IPS DF 6.9 (cell line): ENCODE results near the gene ADGRD1.

ENCODE experiments used
- DNase-seq: peaks from one replicate; pipeline ENCODE4 v3.0.0-alpha.2; 2013; ENCODE audit warnings: low read depth, low spot score
- H3K27ac ChIP-seq: one replicate; pipeline ENCODE4 v1.5.1; 2013; ENCODE audit warnings: low read length, control low read depth
- H3K27me3 ChIP-seq: 2 replicates; pipeline ENCODE4 v1.6.1; 2013; ENCODE audit warnings: mild to moderate bottlenecking, low read length; ENCODE audit not compliant: control insufficient read depth, insufficient read depth
- H3K36me3 ChIP-seq: 2 replicates; pipeline ENCODE4 v1.6.1; 2013; ENCODE audit warnings: low read length; ENCODE audit not compliant: control insufficient read depth, insufficient read depth
- H3K4me1 ChIP-seq: 2 replicates; pipeline ENCODE4 v1.6.1; 2013; ENCODE audit warnings: low read length; ENCODE audit not compliant: control insufficient read depth, insufficient read depth
- H3K4me3 ChIP-seq: 2 replicates; pipeline ENCODE4 v1.5.1; 2013; ENCODE audit warnings: mild to moderate bottlenecking, low read length
- H3K9me3 ChIP-seq: 2 replicates; pipeline ENCODE4 v1.6.1; 2013; ENCODE audit warnings: low read length, inconsistent platforms; ENCODE audit not compliant: control insufficient read depth, insufficient read depth
- WGBS: extraction: QIAGEN DNeasy Blood & Tissue Kit; methylation state at CpG from one replicate; pipeline ENCODE4 v1.1.7; 2013; ENCODE audit warnings: mixed read lengths, missing lambda C conversion rate; ENCODE audit not compliant: insufficient read length, insufficient coverage; 5-methylcytosine and 5-hydroxymethylcytosine counted together

Gene ADGRD1

GRCh38 chr12:130954544-130954831, 781 bp downstream of the ADGRD1 start:
- no peak overlapping the region for H3K27ac ChIP-seq
- no peaks in the 10 kb centered on the region for H3K27me3 ChIP-seq
- no peaks in the 10 kb centered on the region for H3K36me3 ChIP-seq
- DNase-seq: no peak
- H3K4me1 ChIP-seq: peaks cover 3% of the 10 kb centered on the region; the same call in 1 of the 2 replicates
- no peak overlapping the region for H3K4me3 ChIP-seq
- no peaks in the 10 kb centered on the region for H3K9me3 ChIP-seq
- no CpG with 5 or more reads among the region's 9 CpGs for WGBS

- WGBS: no CpG with 5 or more reads among the region's 11 CpGs
- H3K4me3 ChIP-seq: no peak overlapping the region
- no peaks in the 10 kb centered on the region for H3K36me3 ChIP-seq
- no peaks in the 10 kb centered on the region for H3K27me3 ChIP-seq
- DNase-seq: no peak
- no peak overlapping the region for H3K27ac ChIP-seq
- no peaks in the 10 kb centered on the region for H3K9me3 ChIP-seq
- H3K4me1 ChIP-seq: peaks cover 3% of the 10 kb centered on the region; the same call in 1 of the 2 replicates
Measured at GRCh38 chr12:130955238-130955816, 1.6 kb downstream of the ADGRD1 start.

- no peak overlapping the region for H3K4me3 ChIP-seq
- no peaks in the 10 kb centered on the region for H3K36me3 ChIP-seq
- peaks cover 3% of the 10 kb centered on the region; the same call in 1 of the 2 replicates for H3K4me1 ChIP-seq
- H3K27me3 ChIP-seq: no peaks in the 10 kb centered on the region
- no CpG with 5 or more reads among the region's 11 CpGs for whole genome bisulfite sequencing
- no peak overlapping the region for H3K27ac ChIP-seq
- H3K9me3 ChIP-seq: no peaks in the 10 kb centered on the region
- DNase-seq: no peak
Measured at GRCh38 chr12:130956009-130956408, 2.3 kb downstream of the ADGRD1 start.

- WGBS: no CpG with 5 or more reads among the region's 14 CpGs
Measured at GRCh38 chr12:130956456-130957303, 3.0 kb downstream of the ADGRD1 start.

GRCh38 chr12:130957304-130957621, 3.6 kb downstream of the ADGRD1 start:
- no CpG with 5 or more reads among the region's 7 CpGs for WGBS
- no peak overlapping the region for H3K4me3 ChIP-seq
- no peaks in the 10 kb centered on the region for H3K27me3 ChIP-seq

More at GRCh38 chr12:130956456-130957303, 3.0 kb downstream of the ADGRD1 start:
- DNase-seq: no peak
- no peaks in the 10 kb centered on the region for H3K9me3 ChIP-seq
- no peaks in the 10 kb centered on the region for H3K36me3 ChIP-seq
- peaks cover 3% of the 10 kb centered on the region; the same call in 1 of the 2 replicates for H3K4me1 ChIP-seq
- no peak overlapping the region for H3K27ac ChIP-seq
- H3K27me3 ChIP-seq: no peaks in the 10 kb centered on the region
- H3K4me3 ChIP-seq: no peak overlapping the region

GRCh38 chr12:130958557-130959140, 4.9 kb downstream of the ADGRD1 start:
- WGBS: no CpG with 5 or more reads among the region's 26 CpGs
- H3K27me3 ChIP-seq: no peaks in the 10 kb centered on the region
- no peak overlapping the region for H3K4me3 ChIP-seq
- peaks cover 2% of the 10 kb centered on the region; the same call in 1 of the 2 replicates for H3K4me1 ChIP-seq
- no peaks in the 10 kb centered on the region for H3K36me3 ChIP-seq
- no peaks in the 10 kb centered on the region for H3K9me3 ChIP-seq
- no peak overlapping the region for H3K27ac ChIP-seq
- no peak for DNase-seq

More at GRCh38 chr12:130957304-130957621, 3.6 kb downstream of the ADGRD1 start:
- Histone ChIP-seq H3K36me3 (no peaks in the 10 kb centered on the region), H3K4me1 (peaks cover 2% of the 10 kb centered on the region; the same call in 1 of the 2 replicates), H3K9me3 (no peaks in the 10 kb centered on the region), H3K27ac (no peak overlapping the region)
- DNase-seq: no peak

GRCh38 chr12:130959632-130960031, 5.9 kb downstream of the ADGRD1 start:
- WGBS: no CpG with 5 or more reads among the region's 8 CpGs
- Histone ChIP-seq H3K9me3 (no peaks in the 10 kb centered on the region), H3K27me3 (no peaks in the 10 kb centered on the region), H3K4me3 (no peak overlapping the region), H3K4me1 (no peaks in the 10 kb centered on the region), H3K36me3 (no peaks in the 10 kb centered on the region), H3K27ac (no peak overlapping the region)
- no peak for DNase-seq

GRCh38 chr12:130960058-130960457, 6.4 kb downstream of the ADGRD1 start:
- DNase-seq: no peak
- Histone ChIP-seq H3K27ac (no peak overlapping the region), H3K9me3 (no peaks in the 10 kb centered on the region), H3K4me3 (no peak overlapping the region), H3K27me3 (no peaks in the 10 kb centered on the region), H3K4me1 (no peaks in the 10 kb centered on the region), H3K36me3 (no peaks in the 10 kb centered on the region)
- no CpG with 5 or more reads among the region's 3 CpGs for WGBS

GRCh38 chr12:130960787-130961186, 7.1 kb downstream of the ADGRD1 start:
- Histone ChIP-seq H3K36me3 (no peaks in the 10 kb centered on the region), H3K27ac (no peak overlapping the region), H3K4me3 (no peak overlapping the region), H3K4me1 (no peaks in the 10 kb centered on the region), H3K27me3 (no peaks in the 10 kb centered on the region), H3K9me3 (no peaks in the 10 kb centered on the region)
- DNase-seq: no peak
- no CpG with 5 or more reads among the region's 8 CpGs for WGBS

- WGBS: no CpG with 5 or more reads among the region's 9 CpGs
- Histone ChIP-seq H3K4me3 (no peak overlapping the region), H3K27me3 (no peaks in the 10 kb centered on the region), H3K36me3 (no peaks in the 10 kb centered on the region), H3K4me1 (no peaks in the 10 kb centered on the region), H3K27ac (no peak overlapping the region), H3K9me3 (no peaks in the 10 kb centered on the region)
- no peak for DNase-seq
Measured at GRCh38 chr12:130961921-130962451, 8.3 kb downstream of the ADGRD1 start.
